NK-92 (cell line): ENCODE measurements around the gene PWWP2B.

ENCODE experiments used
- DNase-seq: peaks from one replicate; lab custom pipeline; 2025; ENCODE audit not compliant: unreplicated experiment; lab: John Stamatoyannopoulos, UW

PWWP2B gene

DNA sequence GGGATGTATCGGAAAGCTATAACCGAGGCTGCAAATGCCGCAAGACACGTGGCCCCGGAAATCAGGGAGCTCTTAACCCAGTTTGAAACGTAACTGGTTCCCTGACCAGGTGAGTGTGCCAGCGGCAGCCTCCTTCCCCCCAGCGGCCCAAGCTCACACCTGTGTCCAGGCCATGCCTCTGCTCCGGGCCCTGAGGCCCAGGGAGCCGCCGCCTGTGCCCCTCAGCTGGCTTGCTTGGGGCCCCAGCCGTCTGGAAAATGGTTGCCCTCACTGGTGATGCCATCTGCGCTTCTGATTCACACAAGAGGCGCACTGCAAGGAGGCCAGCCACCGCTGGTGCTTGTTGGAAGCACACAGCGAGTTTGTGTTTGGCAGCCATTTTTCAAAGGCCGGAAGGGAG, 9.2 kb downstream of the PWWP2B start:
- DNase-seq = no peak

GRCh38 chr10:132406750-132407149, 9.8 kb downstream of the PWWP2B start:
- no peak for DNase-seq

GRCh38 chr10:132407243-132407746, 10.3 kb downstream of the PWWP2B start:
- no peak for DNase-seq

DNA sequence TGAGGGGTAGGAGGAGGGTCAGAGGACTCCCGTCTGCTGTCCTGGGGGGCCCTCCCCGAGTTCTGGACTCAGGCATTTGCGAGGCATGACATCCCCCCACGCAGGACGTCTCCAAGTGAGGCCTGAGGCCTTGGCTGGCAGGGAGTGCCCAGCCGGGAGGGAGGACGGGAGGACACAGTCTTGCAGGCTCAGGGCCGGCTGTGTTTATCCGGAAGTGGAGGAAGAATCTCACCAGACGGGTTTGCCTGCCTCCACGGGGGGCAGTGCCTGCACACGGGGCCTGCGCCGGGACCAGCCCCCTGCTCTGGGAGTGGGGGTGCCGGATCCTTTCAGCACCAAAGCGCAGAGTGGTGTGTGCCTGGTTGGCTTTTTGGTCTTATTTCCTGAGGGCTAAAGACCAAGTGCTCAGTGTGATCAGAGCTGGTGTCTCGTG, 10.9 kb downstream of the PWWP2B start:
- no peak for DNase-seq

- no peak for DNase-seq
Observed at GRCh38 chr10:132408367-132408781, 11.4 kb downstream of the PWWP2B start.

- no peak for DNase-seq
Observed at GRCh38 chr10:132408823-132409666, 12.0 kb downstream of the PWWP2B start.

- no peak for DNase-seq
Observed at GRCh38 chr10:132409667-132410028, 12.6 kb downstream of the PWWP2B start.

GRCh38 chr10:132410056-132410778, 13.2 kb downstream of the PWWP2B start:
- no peak for DNase-seq

DNA sequence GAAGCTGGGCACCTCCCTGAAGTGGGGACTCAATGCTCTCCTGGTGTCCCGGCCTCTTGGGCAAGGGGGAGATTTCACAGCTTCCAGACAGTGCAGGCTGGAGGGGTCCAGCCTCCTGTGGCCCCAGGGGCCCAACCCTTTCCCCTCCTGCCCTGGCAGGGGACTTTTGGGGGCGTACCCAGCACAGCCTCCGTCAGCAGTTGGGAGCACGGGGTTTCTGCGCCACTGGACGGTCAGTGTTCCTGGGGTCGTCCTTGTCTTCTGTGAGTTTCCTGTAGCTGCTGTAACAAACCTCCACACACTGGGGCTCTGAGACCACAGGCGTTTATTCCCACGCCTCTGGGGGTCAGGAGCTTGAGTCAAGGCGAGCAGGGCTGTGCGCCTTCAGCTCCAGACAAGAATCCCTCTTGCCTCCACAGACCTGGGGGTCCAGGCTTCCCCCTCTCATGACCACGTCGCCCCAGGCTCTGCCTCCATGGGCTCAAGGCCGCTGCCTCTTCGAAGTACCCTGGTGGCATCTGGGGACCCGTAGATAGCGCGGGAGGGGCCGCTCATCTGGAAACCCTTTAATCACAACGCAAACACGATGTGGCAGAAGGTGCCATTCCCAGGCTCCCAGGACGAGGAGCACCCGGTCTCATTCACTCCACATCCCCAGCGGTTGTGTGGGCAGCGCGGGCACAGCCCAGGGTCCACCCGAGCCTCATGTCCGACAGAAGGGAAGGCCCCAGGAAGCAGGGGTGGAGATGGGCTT, 14.0 kb downstream of the PWWP2B start:
- no peak for DNase-seq

- DNase-seq = no peak
Observed at GRCh38 chr10:132411561-132412253, 14.7 kb downstream of the PWWP2B start.

GRCh38 chr10:132412316-132413192, 15.6 kb downstream of the PWWP2B start:
- no peak for DNase-seq

GRCh38 chr10:132413226-132414205, 16.5 kb downstream of the PWWP2B start:
- no peak for DNase-seq

GRCh38 chr10:132414402-132415016, 17.5 kb downstream of the PWWP2B start:
- no peak for DNase-seq

DNA sequence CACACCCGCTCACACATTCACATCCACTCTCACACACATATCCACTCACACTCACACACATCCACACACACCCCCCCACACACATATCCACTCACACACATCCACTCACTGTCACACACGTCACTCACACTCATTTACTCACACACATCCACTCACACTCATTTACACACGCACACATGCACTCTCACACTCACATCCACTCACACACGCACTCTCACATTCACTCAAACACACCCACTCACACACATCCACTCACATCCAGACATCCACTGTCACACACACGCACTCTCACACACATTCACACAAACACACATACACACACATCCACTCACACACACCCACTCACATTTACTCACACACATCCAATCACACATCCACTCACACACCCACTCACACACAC, 18.3 kb downstream of the PWWP2B start:
- DNase-seq = no peak

DNA sequence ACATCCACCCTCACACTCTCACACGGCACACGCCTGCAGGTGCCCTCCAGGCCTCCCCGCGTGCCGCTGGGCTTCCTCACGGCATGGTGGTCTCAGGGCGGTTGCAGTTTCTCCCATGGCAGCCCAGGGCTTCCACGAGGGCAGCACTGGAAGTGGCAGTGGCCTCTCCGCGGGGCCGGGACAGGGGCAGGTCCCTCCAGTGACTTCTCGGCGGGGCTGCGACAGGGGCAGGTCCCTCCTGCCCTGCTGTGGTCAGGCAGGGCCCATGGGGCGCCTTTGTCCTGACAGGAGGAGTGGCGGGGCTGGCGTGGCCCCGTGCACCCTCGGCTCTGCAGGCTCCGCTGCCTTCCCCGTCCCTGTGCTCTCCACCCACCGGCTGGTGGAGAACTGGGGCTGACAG, 19.0 kb downstream of the PWWP2B start:
- no peak for DNase-seq

- no peak for DNase-seq
Observed at GRCh38 chr10:132416566-132417256, 19.7 kb downstream of the PWWP2B start.

DNA sequence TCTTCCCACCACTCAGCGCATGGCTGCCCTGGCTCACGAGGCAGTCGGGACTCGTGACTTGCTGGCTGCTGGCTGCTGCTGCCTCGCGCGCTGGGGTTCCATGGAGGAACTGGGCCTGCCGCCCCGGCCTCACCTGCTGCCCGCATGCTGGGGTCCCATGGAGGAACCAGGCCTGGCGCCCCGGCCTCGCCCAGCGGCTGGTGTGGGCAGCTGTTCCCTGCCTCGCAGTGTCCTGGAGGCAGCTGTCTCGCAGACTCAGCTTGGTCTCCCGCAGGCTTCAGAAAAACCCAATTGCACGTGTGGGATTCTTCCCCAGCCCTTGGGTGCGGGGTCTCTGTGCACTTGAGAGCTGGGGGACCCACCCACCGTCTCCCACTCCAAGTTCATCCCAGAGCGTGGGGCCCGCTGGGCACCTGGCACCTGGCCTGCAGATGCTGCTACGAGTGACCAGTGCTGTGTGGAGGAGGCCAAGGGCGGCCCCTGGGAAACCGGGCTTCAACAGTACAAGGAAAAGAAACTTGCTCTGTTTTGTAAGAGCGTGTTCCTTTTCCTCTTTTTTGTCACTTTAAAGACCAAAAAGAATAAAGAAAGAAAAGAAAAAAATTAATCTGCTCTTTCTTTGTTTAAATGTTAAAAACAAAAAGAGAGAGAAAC, 20.4 kb downstream of the PWWP2B start:
- no peak for DNase-seq
